PC-3 (cell line): ENCODE data around the gene SEPTIN2. TPM values are rescaled to one million over a fixed set of nuclear protein-coding genes. Genes with fewer than 3 reads are reported as not detected.

Source experiments
- ATAC-seq: fragments of 200-7000 bp; cut with Tn5 transposase; 2 replicates; pipeline ENCODE4 v1.9.1; 2020; ENCODE audit warnings: mild to moderate bottlenecking, moderate library complexity
- BruUV-seq: library from RNA; stranded (reverse); fragments of 400-500 nt; replicated peaks from 2 replicates; lab custom pipeline; 2021; lab: Mats Ljungman, UMichigan
- CTCF ChIA-PET: fragments of 300-600 bp; sonication (Branson Sonifier 250); formaldehyde crosslinking; loops from one replicate; lab custom pipeline; 2022; ENCODE audit warnings: antibody characterized with exemption; lab: Charles Lee
- POLR2A ChIA-PET: fragments of 300-600 bp; sonication (Branson Sonifier 250); formaldehyde crosslinking; loops from one replicate; lab custom pipeline; 2022; ENCODE audit warnings: antibody characterized with exemption; ENCODE audit not compliant: unreplicated experiment; lab: Charles Lee
- DNase-seq: peaks from one replicate; pipeline ENCODE4 v3.0.0-alpha.2; 2015
- H2AFZ ChIP-seq: fragments of 300-600 bp; sonication (generic); 2 replicates; pipeline ENCODE4 v1.6.0; 2016; ENCODE audit warnings: antibody characterized with exemption, low read length
- H3F3A ChIP-seq: fragments of 300-600 bp; sonication (generic); one replicate; pipeline ENCODE4 v1.6.0; 2017; ENCODE audit warnings: antibody characterized with exemption, low read length, control low read depth, mild to moderate bottlenecking; ENCODE audit not compliant: unreplicated experiment
- H3K27ac ChIP-seq: fragments of 300-600 bp; sonication (generic); 2 replicates; pipeline ENCODE4 v1.5.1; 2016; ENCODE audit warnings: mild to moderate bottlenecking, low read length
- H3K27me3 ChIP-seq: fragments of 300-600 bp; sonication (generic); 2 replicates; pipeline ENCODE4 v1.6.1; 2016; ENCODE audit warnings: low read length, mixed read lengths
- H3K36me3 ChIP-seq: fragments of 300-600 bp; sonication (generic); 2 replicates; pipeline ENCODE4 v1.6.1; 2016; ENCODE audit warnings: low read depth, mixed run types, low read length, mixed read lengths
- H3K4me1 ChIP-seq: fragments of 300-600 bp; sonication (generic); 2 replicates; pipeline ENCODE4 v1.5.1; 2016; ENCODE audit warnings: low read length; ENCODE audit not compliant: insufficient read depth
- H3K4me2 ChIP-seq: fragments of 300-600 bp; sonication (generic); 2 replicates; pipeline ENCODE4 v1.6.0; 2016; ENCODE audit warnings: low read length
- H3K4me3 ChIP-seq: fragments of 300-600 bp; sonication (generic); 2 replicates; pipeline ENCODE4 v1.5.1; 2016; ENCODE audit warnings: mild to moderate bottlenecking, low read length, mixed read lengths
- H3K79me2 ChIP-seq: fragments of 300-600 bp; sonication (generic); 2 replicates; pipeline ENCODE4 v1.6.1; 2017; ENCODE audit warnings: low read length, mixed read lengths
- H3K9ac ChIP-seq: fragments of 300-600 bp; sonication (generic); 2 replicates; pipeline ENCODE4 v1.6.0; 2016; ENCODE audit warnings: mild to moderate bottlenecking, low read length
- H3K9me2 ChIP-seq: fragments of 300-600 bp; sonication (generic); replicated peaks from 2 replicates; pipeline ENCODE4 v1.6.1; 2016; ENCODE audit warnings: mixed run types, low read length, mixed read lengths
- H3K9me3 ChIP-seq: fragments of 300-600 bp; sonication (generic); 2 replicates; pipeline ENCODE4 v1.6.1; 2016; ENCODE audit warnings: low read length, mixed read lengths
- H4K20me1 ChIP-seq: fragments of 300-600 bp; sonication (generic); 2 replicates; pipeline ENCODE4 v1.6.1; 2016; ENCODE audit warnings: low read length, mixed read lengths
- CTCF ChIP-seq: fragments of 300-600 bp; sonication (generic); conservative IDR thresholded peaks from 2 replicates; pipeline ENCODE4 v1.5.1; 2017; ENCODE audit warnings: antibody characterized with exemption, low read depth, mild to moderate bottlenecking, low read length
- EZH2 ChIP-seq: fragments of 300-600 bp; sonication (generic); IDR thresholded peaks from one replicate; pipeline ENCODE4 v1.6.1; 2017; ENCODE audit warnings: antibody characterized with exemption, mild to moderate bottlenecking, low read length; ENCODE audit not compliant: unreplicated experiment
- EZH2phosphoT487 ChIP-seq: fragments of 300-600 bp; sonication (generic); IDR thresholded peaks from 2 replicates; pipeline ENCODE4 v1.6.1; 2018; ENCODE audit warnings: mild to moderate bottlenecking, antibody characterized with exemption, low read length, borderline replicate concordance
- intact Hi-C: fragments of 100-400 bp; cut with micrococcal nuclease; formaldehyde crosslinking; loops from 2 replicates; pipeline ENCODE4 v1.9.0; 2023
- total RNA-seq: library from RNA; depleted of rRNA; stranded (reverse); fragments of >200 nt; gene quantifications from 2 replicates; pipeline ENCODE4 v1.2.3, GENCODE V29; 2014

Gene SEPTIN2
- total RNA-seq, 1 experiment from 2014 or later: 185 TPM

DNA sequence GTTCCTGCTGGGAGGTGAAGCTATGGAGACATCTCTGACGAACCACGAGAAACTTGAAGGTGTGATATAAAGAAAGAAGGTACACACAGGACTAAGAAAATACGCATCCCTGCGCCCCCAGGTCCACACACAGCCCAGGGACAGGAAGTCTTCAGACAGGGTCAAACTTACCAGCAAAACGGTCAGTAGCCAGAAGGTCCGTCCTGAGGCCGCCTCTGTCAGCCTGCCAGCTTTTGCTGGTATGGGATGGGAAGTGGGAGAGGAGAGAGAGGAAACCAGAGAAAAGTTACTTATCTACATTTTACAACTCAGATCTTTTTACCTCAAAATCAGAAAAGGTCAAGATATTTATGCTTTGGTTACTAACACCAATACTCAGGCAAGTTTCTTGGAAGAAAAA is 47.4 kb upstream of the SEPTIN2 start:
- POLR2A ChIA-PET: no interaction called here
- intact Hi-C loops: no loop called here
- no TSS peak for BruUV-seq
- Histone ChIP-seq H3K9ac (no peak overlapping the region), H3K36me3 (peaks cover 46% of the 10 kb centered on the region), H3K4me3 (no peak overlapping the region), H3K4me2 (no peak overlapping the region), H3K79me2 (peaks cover 58% of the 10 kb centered on the region), H3K9me3 (no peaks in the 10 kb centered on the region), H3K27ac (no peak overlapping the region), H3K27me3 (no peaks in the 10 kb centered on the region), H3K9me2 (no peaks in the 10 kb centered on the region), H3K4me1 (peaks cover 25% of the 10 kb centered on the region), H2AFZ (no peak overlapping the region), H3F3A (no peaks in the 10 kb centered on the region), H4K20me1 (peaks cover 43% of the 10 kb centered on the region)
- DNase-seq: no peak
- CTCF ChIA-PET: no interaction called here
- no peak for ATAC-seq
- TF ChIP-seq EZH2 (no peak), EZH2phosphoT487 (no peak), CTCF (no peak)

GRCh38 chr2:241268716-241269445 is 46.8 kb upstream of the SEPTIN2 start:
- Histone ChIP-seq H3K27me3 (no peaks in the 10 kb centered on the region), H3K9me2 (no peaks in the 10 kb centered on the region), H3K9me3 (no peaks in the 10 kb centered on the region), H3F3A (no peaks in the 10 kb centered on the region), H3K4me1 (peaks cover 25% of the 10 kb centered on the region), H3K36me3 (peaks cover 40% of the 10 kb centered on the region), H3K9ac (no peak overlapping the region), H3K27ac (no peak overlapping the region), H2AFZ (no peak overlapping the region), H3K4me2 (no peak overlapping the region), H3K79me2 (peaks cover 63% of the 10 kb centered on the region), H4K20me1 (peaks cover 43% of the 10 kb centered on the region), H3K4me3 (no peak overlapping the region)
- no peak for ATAC-seq
- peak; percentile 52 for DNase-seq
- no TSS peak for BruUV-seq
- ChIA-PET POLR2A (no interaction called here), CTCF (no interaction called here)
- intact Hi-C loops: no loop called here
- TF ChIP-seq EZH2phosphoT487 (no peak), EZH2 (no peak), CTCF (no peak)
